OCI-LY1 (cell line): ENCODE measurements around the gene WIPF1.

ENCODE experiments used
- CTCF ChIP-seq: fragments of 200-600 bp; sonication (generic), shearing (Covaris generic); IDR thresholded peaks from 2 replicates; pipeline ENCODE4 v1.5.1; 2017; ENCODE audit warnings: mild to moderate bottlenecking, antibody characterized with exemption, low read length, moderate library complexity, mixed read lengths
- EZH2 ChIP-seq: fragments of 200-600 bp; sonication (generic), shearing (Covaris generic); IDR thresholded peaks from 2 replicates; pipeline ENCODE4 v1.8.0; 2017; ENCODE audit warnings: borderline replicate concordance, mixed run types, mild to moderate bottlenecking, antibody characterized with exemption, low read length, moderate library complexity, mixed read lengths

- TF ChIP-seq CTCF (no peak), EZH2 (no peak)
Measured at GRCh38 chr2:174588463-174588862, 9.1 kb downstream of the WIPF1 start.
